Mesendoderm (in vitro differentiated cells): ENCODE data around the gene MGAT4A.

ENCODE experiments used
- DNase-seq: peaks from one replicate; pipeline ENCODE4 v3.0.0; 2013
- H2AK5ac ChIP-seq: 2 replicates; pipeline ENCODE4 v1.6.1; 2013; ENCODE audit warnings: low read length, inconsistent platforms
- H2BK120ac ChIP-seq: 2 replicates; pipeline ENCODE4 v1.6.1; 2013; ENCODE audit warnings: low read depth, mild to moderate bottlenecking, low read length, moderate library complexity, mixed read lengths
- H2BK15ac ChIP-seq: replicated peaks from 2 replicates; pipeline ENCODE4 v1.6.1; 2013; ENCODE audit warnings: low read depth, mild to moderate bottlenecking, moderate library complexity
- H2BK5ac ChIP-seq: 2 replicates; pipeline ENCODE4 v1.6.1; 2013; ENCODE audit warnings: low read length, inconsistent platforms
- H3K18ac ChIP-seq: 2 replicates; pipeline ENCODE4 v1.6.1; 2013; ENCODE audit warnings: mild to moderate bottlenecking, low read length, mixed read lengths
- H3K23ac ChIP-seq: one replicate; pipeline ENCODE4 v1.6.1; 2013; ENCODE audit warnings: low read length
- H3K27ac ChIP-seq: 2 replicates; pipeline ENCODE4 v1.5.1; 2013; ENCODE audit warnings: low read depth, mild to moderate bottlenecking, inconsistent platforms, low read length, moderate library complexity
- H3K27me3 ChIP-seq: 2 replicates; pipeline ENCODE4 v1.6.1; 2013; ENCODE audit warnings: low read length, control low read depth, mild to moderate bottlenecking, inconsistent platforms; ENCODE audit not compliant: insufficient read depth, poor library complexity
- H3K36me3 ChIP-seq: 2 replicates; pipeline ENCODE4 v1.6.1; 2013; ENCODE audit warnings: low read length, inconsistent platforms; ENCODE audit not compliant: control insufficient read depth, insufficient read depth
- H3K4ac ChIP-seq: one replicate; pipeline ENCODE4 v1.6.1; 2013; ENCODE audit warnings: low read depth, mild to moderate bottlenecking, low read length, moderate library complexity
- H3K4me1 ChIP-seq: 2 replicates; pipeline ENCODE4 v1.6.1; 2013; ENCODE audit warnings: low read depth, low read length, inconsistent platforms; ENCODE audit not compliant: control insufficient read depth
- H3K4me2 ChIP-seq: 2 replicates; pipeline ENCODE4 v1.6.1; 2013; ENCODE audit warnings: low read length
- H3K4me3 ChIP-seq: 2 replicates; pipeline ENCODE4 v1.5.1; 2013; ENCODE audit warnings: mild to moderate bottlenecking, low read length
- H3K56ac ChIP-seq: one replicate; pipeline ENCODE4 v1.6.1; 2013; ENCODE audit warnings: low read length
- H3K79me1 ChIP-seq: 2 replicates; pipeline ENCODE4 v1.6.1; 2013; ENCODE audit warnings: low read length, inconsistent platforms
- H3K79me2 ChIP-seq: 2 replicates; pipeline ENCODE4 v1.6.1; 2013; ENCODE audit warnings: mild to moderate bottlenecking, low read length; ENCODE audit not compliant: control insufficient read depth, insufficient read depth
- H3K9ac ChIP-seq: 2 replicates; pipeline ENCODE4 v1.6.1; 2013; ENCODE audit warnings: low read length, inconsistent platforms
- H4K5ac ChIP-seq: one replicate; pipeline ENCODE4 v1.6.1; 2013; ENCODE audit warnings: low read length
- H4K8ac ChIP-seq: one replicate; pipeline ENCODE4 v1.6.1; 2013; ENCODE audit warnings: low read depth, mild to moderate bottlenecking, control low read depth, low read length, moderate library complexity
- WGBS: extraction: QIAGEN DNeasy Blood & Tissue Kit; methylation state at CpG from one replicate; pipeline ENCODE4 v1.1.7; 2013; ENCODE audit warnings: low lambda C conversion rate, missing lambda C conversion rate; ENCODE audit not compliant: insufficient coverage; ENCODE audit errors: extremely low coverage; 5-methylcytosine and 5-hydroxymethylcytosine counted together

The MGAT4A gene

DNA sequence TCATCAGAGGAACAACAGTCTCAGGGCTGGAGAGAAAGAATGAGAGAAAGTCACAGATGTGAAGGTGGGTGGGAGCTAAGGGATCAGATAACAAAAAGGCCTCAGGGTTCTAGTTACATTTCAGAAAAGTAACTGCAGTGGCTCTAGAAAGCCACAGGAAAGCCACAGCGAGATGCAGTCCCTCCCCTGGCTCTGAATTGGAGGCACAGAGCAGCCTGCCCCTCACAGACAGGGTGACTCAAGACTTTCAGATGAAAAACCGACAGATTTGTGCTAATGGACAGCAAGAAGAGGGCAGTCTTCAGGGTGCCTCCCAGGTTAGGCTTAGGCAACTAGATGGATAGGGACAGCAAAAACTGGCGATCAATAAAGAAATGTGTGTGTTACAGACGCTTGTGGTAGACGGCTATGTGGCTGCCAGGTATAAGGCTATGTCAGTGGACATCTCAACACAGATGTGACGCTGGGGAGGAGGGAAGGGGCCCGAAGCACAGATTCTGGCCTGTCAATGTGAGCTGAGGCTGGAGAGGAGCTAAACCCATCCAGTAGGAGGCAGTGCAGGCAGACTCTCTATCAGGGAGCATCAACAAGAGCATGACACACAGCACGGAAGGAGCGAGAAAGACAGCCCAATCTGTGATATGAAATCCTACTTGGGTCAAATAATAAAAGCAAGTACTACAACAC lies 96.4 kb downstream of the MGAT4A start:
- no peaks in the 10 kb centered on the region for H3K27me3 ChIP-seq
- no peak overlapping the region for H2BK15ac ChIP-seq
- H2BK5ac ChIP-seq: peak overlapping the region; percentile 23
- no peak overlapping the region for H2AK5ac ChIP-seq
- H3K23ac ChIP-seq: no peak overlapping the region
- H3K36me3 ChIP-seq: no peaks in the 10 kb centered on the region
- H4K8ac ChIP-seq: no peak overlapping the region
- peak overlapping the region; percentile 10 for H3K9ac ChIP-seq
- no peak overlapping the region for H3K4me3 ChIP-seq
- H4K5ac ChIP-seq: no peak overlapping the region
- no peaks in the 10 kb centered on the region for H3K79me1 ChIP-seq
- H3K27ac ChIP-seq: no peak overlapping the region
- peak overlapping the region; percentile 51 for H3K56ac ChIP-seq
- no peak overlapping the region for H2BK120ac ChIP-seq
- no CpG with 5 or more reads among the region's 9 CpGs for WGBS
- H3K4me2 ChIP-seq: no peak overlapping the region
- no peak overlapping the region for H3K18ac ChIP-seq
- no peak overlapping the region for H3K4ac ChIP-seq
- H3K79me2 ChIP-seq: no peaks in the 10 kb centered on the region
- H3K4me1 ChIP-seq: peaks cover 2% of the 10 kb centered on the region
- DNase-seq: peak; percentile 89

DNA sequence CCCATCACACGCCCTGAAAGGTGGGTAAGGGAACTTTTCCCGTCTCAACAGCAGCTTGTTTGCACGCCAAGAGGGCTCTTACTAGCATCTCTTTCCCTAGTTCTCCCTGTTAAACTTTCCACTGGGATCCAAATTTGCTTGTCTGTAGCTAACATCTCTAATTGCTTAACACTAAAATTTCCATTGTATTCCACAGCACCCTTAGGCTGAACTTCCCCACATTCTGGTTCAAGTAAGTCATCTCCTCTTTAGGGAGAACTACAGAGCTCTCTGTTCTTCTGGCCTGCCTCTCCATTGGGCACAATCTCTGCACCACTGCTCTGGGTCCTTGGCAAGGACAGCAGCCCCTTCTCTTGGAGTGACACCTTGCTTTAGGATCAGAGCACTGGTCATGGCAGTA lies 98.6 kb downstream of the MGAT4A start:
- Histone ChIP-seq H3K23ac (no peak overlapping the region), H4K8ac (no peak overlapping the region), H3K4me3 (no peak overlapping the region), H4K5ac (no peak overlapping the region), H2AK5ac (peak overlapping the region; percentile 33), H2BK120ac (no peak overlapping the region), H3K36me3 (no peaks in the 10 kb centered on the region), H3K9ac (no peak overlapping the region), H3K4me2 (no peak overlapping the region), H3K18ac (no peak overlapping the region), H3K27ac (no peak overlapping the region), H3K4me1 (peaks cover 2% of the 10 kb centered on the region), H2BK5ac (no peak overlapping the region), H3K27me3 (no peaks in the 10 kb centered on the region), H3K79me1 (no peaks in the 10 kb centered on the region), H3K79me2 (no peaks in the 10 kb centered on the region), H2BK15ac (no peak overlapping the region), H3K4ac (no peak overlapping the region), H3K56ac (no peak overlapping the region)
- DNase-seq: no peak
- WGBS: no CpG with 5 or more reads among the region's 3 CpGs

DNA sequence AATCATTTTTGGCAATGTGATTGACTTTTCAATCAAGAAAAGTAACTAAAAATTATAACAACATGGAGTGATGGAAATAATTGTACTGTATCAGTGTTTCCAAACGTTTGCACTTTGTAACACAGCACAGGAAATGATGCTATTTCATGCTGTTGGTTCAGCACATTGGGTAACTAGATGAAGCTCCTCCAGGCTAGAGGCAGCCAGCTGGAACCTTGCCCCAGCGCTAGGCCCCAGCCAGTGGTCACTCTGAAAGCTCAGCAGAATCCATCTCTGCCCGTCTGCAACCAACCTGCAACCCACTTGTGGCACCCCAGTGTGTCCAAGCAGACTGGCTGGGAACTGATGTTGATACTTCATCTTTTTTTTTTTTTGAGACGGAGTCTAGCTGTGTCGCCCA lies 107.3 kb downstream of the MGAT4A start:
- Histone ChIP-seq H3K9ac (no peak overlapping the region), H4K8ac (no peak overlapping the region), H2BK15ac (no peak overlapping the region), H3K79me2 (no peaks in the 10 kb centered on the region), H3K79me1 (no peaks in the 10 kb centered on the region), H2AK5ac (no peak overlapping the region), H2BK120ac (no peak overlapping the region), H3K4me2 (no peak overlapping the region), H3K18ac (no peak overlapping the region), H4K5ac (no peak overlapping the region), H3K27ac (no peak overlapping the region), H2BK5ac (no peak overlapping the region), H3K27me3 (no peaks in the 10 kb centered on the region), H3K56ac (no peak overlapping the region), H3K4me1 (no peaks in the 10 kb centered on the region), H3K36me3 (no peaks in the 10 kb centered on the region), H3K23ac (no peak overlapping the region), H3K4me3 (no peak overlapping the region), H3K4ac (no peak overlapping the region)
- no CpG with 5 or more reads among the region's 5 CpGs for WGBS
- DNase-seq: no peak

DNA sequence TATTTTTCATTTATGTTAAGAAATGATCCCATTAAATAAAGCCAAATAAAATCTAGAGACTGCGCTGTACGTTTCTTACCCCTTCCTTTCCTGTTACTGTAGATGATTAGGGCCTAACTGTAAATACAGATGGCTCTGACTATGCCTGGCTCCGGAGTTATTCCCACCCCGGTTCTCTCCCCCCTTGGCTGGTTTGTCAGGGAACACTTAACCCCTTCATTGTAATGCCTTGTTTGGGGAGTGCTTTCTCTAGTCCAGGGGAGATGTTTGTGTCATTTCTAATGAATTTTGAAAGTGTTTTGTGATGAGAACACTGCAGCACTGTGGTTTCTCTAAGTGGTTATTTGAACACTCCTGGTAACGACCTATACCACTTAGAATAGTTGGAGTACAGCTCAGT lies 113.8 kb downstream of the MGAT4A start:
- H3K9ac ChIP-seq: no peak overlapping the region
- no peak overlapping the region for H3K27ac ChIP-seq
- no peak overlapping the region for H3K23ac ChIP-seq
- H3K18ac ChIP-seq: no peak overlapping the region
- H3K27me3 ChIP-seq: no peaks in the 10 kb centered on the region
- WGBS: no CpG with 5 or more reads among the region's 5 CpGs
- H3K4me2 ChIP-seq: no peak overlapping the region
- H3K4me1 ChIP-seq: peaks cover 8% of the 10 kb centered on the region
- H2BK120ac ChIP-seq: no peak overlapping the region
- H3K79me2 ChIP-seq: peaks cover 5% of the 10 kb centered on the region
- no peak for DNase-seq
- H3K79me1 ChIP-seq: peaks cover 7% of the 10 kb centered on the region
- H3K4ac ChIP-seq: no peak overlapping the region
- no peak overlapping the region for H4K5ac ChIP-seq
- no peak overlapping the region for H2AK5ac ChIP-seq
- peaks cover 8% of the 10 kb centered on the region for H3K36me3 ChIP-seq
- no peak overlapping the region for H4K8ac ChIP-seq
- H2BK15ac ChIP-seq: no peak overlapping the region
- no peak overlapping the region for H3K4me3 ChIP-seq
- H3K56ac ChIP-seq: no peak overlapping the region
- no peak overlapping the region for H2BK5ac ChIP-seq

DNA sequence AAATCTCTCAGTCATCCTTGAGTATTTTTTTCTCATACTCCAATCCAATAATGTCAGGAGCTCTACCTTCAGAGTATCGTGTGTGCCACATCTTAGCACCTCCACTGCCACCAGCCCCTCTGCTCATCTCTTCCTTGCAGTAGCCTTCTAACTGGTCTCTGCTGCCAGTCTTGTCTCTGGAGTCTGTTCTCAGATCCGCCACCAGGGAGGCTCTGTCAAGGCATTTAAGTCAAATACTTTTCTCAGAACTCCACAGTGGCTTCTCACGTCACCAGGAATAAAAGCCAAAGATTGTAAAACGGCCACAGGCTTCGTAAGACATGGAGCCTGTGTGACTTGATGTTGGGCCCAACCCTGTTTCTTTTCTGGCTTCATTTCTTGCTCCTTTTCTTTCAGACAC lies 115.5 kb downstream of the MGAT4A start:
- no peak overlapping the region for H3K4me2 ChIP-seq
- H2AK5ac ChIP-seq: no peak overlapping the region
- H3K4ac ChIP-seq: no peak overlapping the region
- peaks cover 5% of the 10 kb centered on the region for H3K79me2 ChIP-seq
- H3K27ac ChIP-seq: no peak overlapping the region
- no peaks in the 10 kb centered on the region for H3K27me3 ChIP-seq
- no peak overlapping the region for H3K4me3 ChIP-seq
- no peak overlapping the region for H3K9ac ChIP-seq
- H2BK120ac ChIP-seq: no peak overlapping the region
- no peak overlapping the region for H4K8ac ChIP-seq
- H3K56ac ChIP-seq: no peak overlapping the region
- WGBS: no CpG with 5 or more reads among the region's 5 CpGs
- no peak overlapping the region for H2BK15ac ChIP-seq
- no peak overlapping the region for H4K5ac ChIP-seq
- no peak overlapping the region for H3K18ac ChIP-seq
- no peak overlapping the region for H3K23ac ChIP-seq
- no peak overlapping the region for H2BK5ac ChIP-seq
- peaks cover 7% of the 10 kb centered on the region for H3K79me1 ChIP-seq
- DNase-seq: peak; percentile 60
- peaks cover 10% of the 10 kb centered on the region for H3K4me1 ChIP-seq
- peaks cover 8% of the 10 kb centered on the region for H3K36me3 ChIP-seq
